B cell (primary cell): ENCODE measurements around the gene KATNB1. TPM values are rescaled to one million over a fixed set of nuclear protein-coding genes. Genes with fewer than 3 reads are reported as not detected.

Experiments used
- ATAC-seq: fragments of 200-7000 bp; cut with Tn5 transposase; one replicate; pipeline ENCODE4 v1.10.0; 2021; ENCODE audit warnings: low read depth, mild to moderate bottlenecking, moderate number of reproducible peaks, moderate library complexity
- CTCF ChIA-PET: fragments of 350-600 bp; sonication (Branson Sonifier 250); formaldehyde crosslinking; loops from one replicate; lab custom pipeline; 2021; ENCODE audit warnings: antibody characterized with exemption, inconsistent platforms; lab: Charles Lee
- POLR2A ChIA-PET: fragments of 350-600 bp; sonication (Branson Sonifier 250); formaldehyde crosslinking; loops from one replicate; lab custom pipeline; 2021; ENCODE audit warnings: antibody characterized with exemption; lab: Charles Lee
- DNase-seq: peaks from one replicate; pipeline ENCODE4 v3.0.0; 2013
- H2AFZ ChIP-seq: 2 replicates; pipeline ENCODE4 v1.6.1; 2012; ENCODE audit warnings: mild to moderate bottlenecking, low read depth, low read length; ENCODE audit not compliant: insufficient read depth, poor library complexity, severe bottlenecking
- H3K27ac ChIP-seq, 2 donors: 1 replicate in 1 of 2; 2 replicates in 1 of 2; pipeline ENCODE4 v1.5.1; 2012 to 2013; ENCODE audit warnings: low read length in 2 of 2, mild to moderate bottlenecking in 2 of 2, moderate library complexity in 1 of 2
- H3K27me3 ChIP-seq, 4 experiments: fragments of 200-600 bp in 1 of 4; sonication (generic) in 1 of 4; replicated peaks in 1 of 4; 1 replicate in 2 of 4; 2 replicates in 2 of 4; pipeline versions ENCODE4 v1.6.1 to v1.7.0; 2013 to 2016; ENCODE audit warnings: low read length in 3 of 4, mild to moderate bottlenecking in 2 of 4, mixed read lengths in 1 of 4, moderate library complexity in 1 of 4; ENCODE audit not compliant: insufficient read depth in 4 of 4, control insufficient read depth in 3 of 4; ENCODE audit errors: control extremely low read depth in 1 of 4
- H3K36me3 ChIP-seq, 2 experiments: replicated peaks in 1 of 2; 1 replicate in 1 of 2; 2 replicates in 1 of 2; pipeline versions ENCODE4 v1.6.1 to v1.7.1; 2013; ENCODE audit warnings: low read length in 1 of 2; ENCODE audit not compliant: insufficient read depth in 2 of 2, control insufficient read depth in 1 of 2; ENCODE audit errors: control extremely low read depth in 1 of 2, extremely low read depth in 1 of 2
- H3K4me1 ChIP-seq, 2 donors: fragments of 200-600 bp in 1 of 2; sonication (generic) in 1 of 2; 1 replicate in 1 of 2; 2 replicates in 1 of 2; pipeline versions ENCODE4 v1.5.1 to v1.6.1; 2013 to 2017; ENCODE audit warnings: low read length in 2 of 2; ENCODE audit not compliant: control insufficient read depth in 2 of 2, insufficient read depth in 2 of 2
- H3K4me2 ChIP-seq: replicated peaks from 2 replicates; pipeline ENCODE3; 2012; ENCODE audit warnings: mild to moderate bottlenecking, low read depth, low read length; ENCODE audit not compliant: poor library complexity, severe bottlenecking
- H3K4me3 ChIP-seq, 5 experiments: fragments of 200-600 bp in 1 of 5; sonication (generic) in 1 of 5; 1 replicate in 3 of 5; 2 replicates in 2 of 5; pipeline versions ENCODE4 v1.5.1 to v1.7.0; 2011 to 2016; ENCODE audit warnings: low read length in 4 of 5, mild to moderate bottlenecking in 4 of 5, low read depth in 2 of 5, control low read depth in 1 of 5, moderate library complexity in 1 of 5; ENCODE audit not compliant: insufficient read depth in 1 of 5; ENCODE audit errors: control extremely low read depth in 1 of 5, extremely low read depth in 1 of 5
- H3K79me2 ChIP-seq: fragments of 200-600 bp; sonication (generic); one replicate; pipeline ENCODE4 v1.6.0; 2016; ENCODE audit warnings: low read length; ENCODE audit not compliant: control insufficient read depth, insufficient read depth
- H3K9ac ChIP-seq: fragments of 200-600 bp; sonication (generic); 2 replicates; pipeline ENCODE4 v1.6.1; 2017; ENCODE audit warnings: mild to moderate bottlenecking, low read length, moderate library complexity
- H3K9me3 ChIP-seq, 3 donors: one replicate each; pipeline versions ENCODE4 v1.6.1 to v1.7.1; 2013; ENCODE audit warnings: low read length in 2 of 3; ENCODE audit not compliant: control insufficient read depth in 2 of 3, insufficient read depth in 1 of 3; ENCODE audit errors: control extremely low read depth in 1 of 3
- H4K20me1 ChIP-seq: 2 replicates; pipeline ENCODE4 v1.6.0; 2012; ENCODE audit warnings: mild to moderate bottlenecking, low read length; ENCODE audit not compliant: insufficient read depth, control insufficient read depth, poor library complexity, severe bottlenecking
- H3K27ac Mint-ChIP-seq: one replicate; pipeline ENCODE4 v1.8.0; 2021; ENCODE audit warnings: mixed read lengths
- H3K27me3 Mint-ChIP-seq: one replicate; pipeline ENCODE4 v1.8.0; 2021; ENCODE audit warnings: mixed read lengths
- H3K4me1 Mint-ChIP-seq: one replicate; pipeline ENCODE4 v1.8.0; 2021; ENCODE audit warnings: mixed read lengths
- H3K4me3 Mint-ChIP-seq: one replicate; pipeline ENCODE4 v1.8.0; 2021; ENCODE audit warnings: mixed read lengths
- H3K9me3 Mint-ChIP-seq: one replicate; pipeline ENCODE4 v1.8.0; 2022; ENCODE audit warnings: mixed read lengths; ENCODE audit not compliant: insufficient read depth
- EZH2 ChIP-seq: IDR thresholded peaks from 2 replicates; pipeline ENCODE4 v1.6.1; 2012; ENCODE audit warnings: borderline replicate concordance, low read depth, mild to moderate bottlenecking, moderate library complexity, low read length; ENCODE audit not compliant: insufficient read depth, poor library complexity, severe bottlenecking
- WGBS: methylation state at CpG from one replicate; pipeline ENCODE4 v1.1.5; 2013; ENCODE audit warnings: missing lambda C conversion rate; ENCODE audit not compliant: insufficient coverage; 5-methylcytosine and 5-hydroxymethylcytosine counted together
- intact Hi-C: fragments of 100-400 bp; cut with micrococcal nuclease; formaldehyde crosslinking; loops from one replicate; pipeline ENCODE4 v1.10.0; 2022
- polyA plus RNA-seq: library from polyadenylated mRNA; depleted of rRNA; stranded (reverse); fragments of >200 nt; gene quantifications from 2 replicates; pipeline ENCODE4 v1.2.3, GENCODE V29; 2012
- total RNA-seq, 2 donors: library from RNA; stranded (reverse); fragments of 120-200 nt in 1 of 2; gene quantifications; 1 replicate in 1 of 2; 2 replicates in 1 of 2; pipeline versions ENCODE4 v1.2.3 to v1.2.4, GENCODE V29; 2013 to 2022
- TF ChIP-seq, protein P1 (sequence below): fragments of 200-600 bp; IDR thresholded peaks from one replicate; pipeline ENCODE4 v1.8.0; 2022; ENCODE audit warnings: antibody characterized with exemption, mild to moderate bottlenecking

The KATNB1 gene
- total and polyA plus RNA-seq, 2 donors (not counting 1 experiment from before 2014, with no cell fraction given), result 20.3 to 29.0 TPM

DNA sequence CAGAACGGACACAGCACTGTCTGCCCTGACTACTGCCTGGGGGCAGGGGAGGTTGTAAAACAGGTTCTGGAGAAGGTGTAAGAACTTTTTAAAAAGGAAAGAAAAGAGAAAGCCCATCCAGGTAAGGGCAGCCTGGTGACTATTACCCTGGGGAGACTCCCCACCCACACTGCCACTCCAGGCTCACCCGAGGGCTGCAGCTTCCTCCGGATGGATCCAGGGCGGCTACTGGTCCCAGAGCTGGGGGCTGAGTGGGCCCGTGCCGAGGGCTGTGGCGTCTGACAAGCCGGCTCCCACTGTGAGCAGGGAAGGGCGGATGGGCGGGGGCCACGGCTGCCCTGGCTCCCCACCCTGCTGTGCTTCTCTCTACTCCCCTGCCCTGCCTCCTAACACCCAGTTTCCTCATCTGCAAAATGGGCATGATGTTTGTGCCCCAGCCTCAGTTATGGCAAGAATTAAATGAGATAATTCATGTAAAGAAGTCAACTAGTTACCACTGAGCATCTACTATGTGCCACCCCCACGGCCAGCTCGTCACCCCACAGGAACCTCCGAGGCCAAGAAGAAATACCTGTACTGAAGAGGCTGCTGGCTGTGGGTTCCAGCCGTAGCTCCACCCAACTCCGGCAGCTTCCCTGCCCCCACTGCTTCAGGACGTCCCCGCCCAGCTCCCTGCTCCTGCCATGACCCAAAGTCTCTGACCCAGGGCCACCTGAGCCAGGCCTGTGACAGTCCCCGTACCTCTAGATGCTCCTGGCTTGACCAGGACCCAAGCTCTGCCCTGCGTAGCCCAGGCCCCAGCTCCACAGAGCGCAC, 24.2 kb downstream of the KATNB1 start:
- H3K4me1 ChIP-seq, result peaks cover 0 to 3% of the 10 kb centered on the region in 2 donors
- Mint-ChIP-seq H3K4me3 (no peak overlapping the region), H3K27ac (no peak overlapping the region), H3K9me3 (no peaks in the 10 kb centered on the region), H3K27me3 (no peaks in the 10 kb centered on the region), H3K4me1 (no peaks in the 10 kb centered on the region)
- H2AFZ ChIP-seq, result no peak overlapping the region
- no peak overlapping the region for H3K9ac ChIP-seq
- ChIA-PET POLR2A (interaction anchor here (0.6 kb wide), 1 partner anchor 297 kb away, joined by 3 read pairs; the partner anchor contains the start of gene POLR2C), CTCF (no interaction called here)
- H3K27ac ChIP-seq, result no peak overlapping the region
- no peaks in the 10 kb centered on the region for H3K79me2 ChIP-seq
- H3K4me3 ChIP-seq, result no peak overlapping the region
- H4K20me1 ChIP-seq, result no peaks in the 10 kb centered on the region
- H3K36me3 ChIP-seq, result peaks cover 0 to 3% of the 10 kb centered on the region in 2 experiments
- intact Hi-C loops, result no loop called here
- H3K4me2 ChIP-seq, result no peak overlapping the region
- H3K9me3 ChIP-seq, result no peaks in the 10 kb centered on the region
- 90% methylated on average over 17 of the region's 21 CpGs for WGBS
- DNase-seq (no peak), ATAC-seq (no peak)
- TF ChIP-seq, protein P1, sequence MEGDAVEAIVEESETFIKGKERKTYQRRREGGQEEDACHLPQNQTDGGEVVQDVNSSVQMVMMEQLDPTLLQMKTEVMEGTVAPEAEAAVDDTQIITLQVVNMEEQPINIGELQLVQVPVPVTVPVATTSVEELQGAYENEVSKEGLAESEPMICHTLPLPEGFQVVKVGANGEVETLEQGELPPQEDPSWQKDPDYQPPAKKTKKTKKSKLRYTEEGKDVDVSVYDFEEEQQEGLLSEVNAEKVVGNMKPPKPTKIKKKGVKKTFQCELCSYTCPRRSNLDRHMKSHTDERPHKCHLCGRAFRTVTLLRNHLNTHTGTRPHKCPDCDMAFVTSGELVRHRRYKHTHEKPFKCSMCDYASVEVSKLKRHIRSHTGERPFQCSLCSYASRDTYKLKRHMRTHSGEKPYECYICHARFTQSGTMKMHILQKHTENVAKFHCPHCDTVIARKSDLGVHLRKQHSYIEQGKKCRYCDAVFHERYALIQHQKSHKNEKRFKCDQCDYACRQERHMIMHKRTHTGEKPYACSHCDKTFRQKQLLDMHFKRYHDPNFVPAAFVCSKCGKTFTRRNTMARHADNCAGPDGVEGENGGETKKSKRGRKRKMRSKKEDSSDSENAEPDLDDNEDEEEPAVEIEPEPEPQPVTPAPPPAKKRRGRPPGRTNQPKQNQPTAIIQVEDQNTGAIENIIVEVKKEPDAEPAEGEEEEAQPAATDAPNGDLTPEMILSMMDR, result no peak
- no peak for TF ChIP-seq EZH2
- no peaks in the 10 kb centered on the region for H3K27me3 ChIP-seq
